ENCODE data around the gene TRPV6.

The TRPV6 gene

DNA sequence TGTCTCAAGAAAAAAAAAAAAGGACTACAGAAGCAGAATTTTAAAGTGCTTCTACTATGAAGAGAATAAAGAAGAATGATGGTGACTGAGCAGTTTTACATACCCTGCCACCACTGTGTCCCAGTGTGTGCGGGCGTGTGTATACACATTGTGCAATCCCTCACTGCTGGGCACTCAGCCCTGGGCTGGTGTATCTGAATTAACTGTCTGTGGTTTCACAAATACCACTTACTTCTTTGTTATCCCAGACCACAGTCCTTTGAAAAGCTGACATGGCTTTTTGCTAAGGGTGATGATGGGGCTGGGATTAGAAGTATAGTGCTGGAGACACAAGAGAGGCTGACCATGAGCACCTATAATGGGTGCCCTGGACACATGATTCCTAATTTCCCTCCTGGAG, 21.1 kb upstream of the TRPV6 start:
- no peak for DNase-seq

- no peak for DNase-seq
Observed at GRCh38 chr7:142905759-142906158, 20.2 kb upstream of the TRPV6 start.

DNA sequence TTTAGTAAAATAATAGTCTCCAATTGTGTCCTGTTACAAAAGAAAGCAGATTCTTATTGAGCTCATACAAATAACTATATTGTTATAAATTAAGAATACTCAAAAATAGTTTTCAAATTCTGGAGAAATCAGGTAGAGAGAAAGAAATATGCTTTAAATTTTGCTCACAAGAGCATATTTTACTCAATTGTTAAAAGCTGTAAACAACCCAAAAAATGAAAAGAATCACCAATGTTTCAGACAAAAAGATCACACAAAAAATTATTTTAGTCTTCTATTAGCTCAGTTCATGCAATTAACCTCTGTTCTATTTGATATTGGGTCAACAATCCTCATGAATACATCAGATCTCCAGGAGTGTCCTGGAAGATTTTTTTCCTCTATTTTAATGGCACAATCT, 18.6 kb upstream of the TRPV6 start:
- DNase-seq, result no peak

DNA sequence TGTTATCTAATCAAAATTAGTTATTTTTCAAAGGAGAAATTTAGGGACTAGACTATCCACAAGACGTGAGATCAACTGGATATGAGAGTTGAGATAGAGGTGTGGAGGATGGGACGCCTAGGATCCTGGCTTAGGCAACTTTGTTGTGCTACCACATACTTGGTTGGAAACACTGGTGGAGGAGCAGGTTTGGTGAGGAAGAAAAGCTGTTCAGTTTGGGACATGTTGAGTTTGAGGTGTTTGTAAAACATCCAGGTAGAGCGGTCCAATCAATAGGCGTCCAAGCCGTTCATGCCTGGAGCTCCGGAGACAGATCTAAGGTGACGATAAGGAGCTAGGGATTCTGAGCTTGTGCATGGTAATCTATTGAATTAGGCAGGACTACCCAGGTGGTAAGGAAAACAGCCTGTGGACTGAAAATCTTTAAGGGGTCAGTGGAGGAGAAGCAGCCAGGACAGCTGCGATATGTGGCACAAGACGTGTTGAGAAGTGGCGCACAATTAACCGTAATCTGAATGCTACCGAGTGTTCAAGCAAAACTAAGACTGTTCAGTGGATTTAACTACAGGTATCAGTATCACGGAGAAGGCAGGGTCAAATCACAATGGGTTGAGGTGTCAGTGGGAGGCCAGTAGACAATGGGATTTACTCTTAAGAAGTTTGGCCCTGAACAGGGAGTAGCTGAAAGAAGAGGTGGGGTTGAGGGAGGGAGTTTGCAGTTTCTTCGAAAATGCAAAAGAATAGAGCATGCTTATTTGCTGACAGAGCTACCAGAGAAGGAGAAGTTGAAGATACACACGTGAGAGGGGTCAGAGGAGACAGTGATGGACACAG, 16.1 kb upstream of the TRPV6 start:
- no peak for DNase-seq

DNA sequence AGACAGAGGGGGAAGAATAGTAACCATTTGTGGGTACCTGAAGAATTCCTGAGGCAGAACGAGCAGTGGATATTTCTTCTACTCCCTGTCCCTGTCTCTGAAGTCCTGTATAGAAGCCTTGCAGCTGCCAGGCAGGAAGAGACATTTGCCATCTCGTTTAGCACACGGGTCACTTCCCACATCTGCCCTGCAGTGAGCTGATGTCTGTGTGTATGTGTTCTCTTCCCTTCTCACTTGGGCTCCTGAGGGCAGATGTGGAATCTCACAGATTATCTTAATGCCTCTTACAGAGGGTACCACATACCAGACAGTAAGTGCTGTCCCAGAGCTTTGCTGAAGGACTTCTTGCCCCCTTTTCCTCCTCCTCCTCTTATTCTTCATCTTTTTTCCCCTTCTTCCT, 14.1 kb upstream of the TRPV6 start:
- no peak for DNase-seq

GRCh38 chr7:142898377-142899170, 13.0 kb upstream of the TRPV6 start:
- DNase-seq, result no peak

- DNase-seq, result no peak
Observed at GRCh38 chr7:142897691-142898090, 12.1 kb upstream of the TRPV6 start.

GRCh38 chr7:142896741-142897379, 11.3 kb upstream of the TRPV6 start:
- no peak for DNase-seq

DNA sequence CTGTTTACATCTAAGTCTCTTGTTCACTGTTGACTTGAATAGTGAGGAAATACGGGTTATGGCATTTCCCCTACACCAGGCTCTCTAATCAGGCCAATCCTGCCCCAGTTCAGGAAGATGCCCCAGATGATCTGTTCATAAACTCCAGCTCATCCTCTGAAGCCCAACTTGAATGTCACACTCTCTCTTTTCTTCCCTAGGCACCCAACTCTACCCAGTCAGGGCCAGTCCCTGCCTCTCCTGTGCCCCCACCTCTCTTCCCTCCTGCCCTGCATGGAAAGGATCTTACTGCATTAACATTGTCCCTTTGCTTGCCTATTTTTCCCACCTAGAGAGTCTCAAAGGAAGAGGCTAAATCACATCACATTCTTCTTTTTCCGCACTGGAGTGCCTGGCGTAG, 10.6 kb upstream of the TRPV6 start:
- DNase-seq, result no peak

GRCh38 chr7:142894985-142895593, 9.5 kb upstream of the TRPV6 start:
- no peak for DNase-seq

DNA sequence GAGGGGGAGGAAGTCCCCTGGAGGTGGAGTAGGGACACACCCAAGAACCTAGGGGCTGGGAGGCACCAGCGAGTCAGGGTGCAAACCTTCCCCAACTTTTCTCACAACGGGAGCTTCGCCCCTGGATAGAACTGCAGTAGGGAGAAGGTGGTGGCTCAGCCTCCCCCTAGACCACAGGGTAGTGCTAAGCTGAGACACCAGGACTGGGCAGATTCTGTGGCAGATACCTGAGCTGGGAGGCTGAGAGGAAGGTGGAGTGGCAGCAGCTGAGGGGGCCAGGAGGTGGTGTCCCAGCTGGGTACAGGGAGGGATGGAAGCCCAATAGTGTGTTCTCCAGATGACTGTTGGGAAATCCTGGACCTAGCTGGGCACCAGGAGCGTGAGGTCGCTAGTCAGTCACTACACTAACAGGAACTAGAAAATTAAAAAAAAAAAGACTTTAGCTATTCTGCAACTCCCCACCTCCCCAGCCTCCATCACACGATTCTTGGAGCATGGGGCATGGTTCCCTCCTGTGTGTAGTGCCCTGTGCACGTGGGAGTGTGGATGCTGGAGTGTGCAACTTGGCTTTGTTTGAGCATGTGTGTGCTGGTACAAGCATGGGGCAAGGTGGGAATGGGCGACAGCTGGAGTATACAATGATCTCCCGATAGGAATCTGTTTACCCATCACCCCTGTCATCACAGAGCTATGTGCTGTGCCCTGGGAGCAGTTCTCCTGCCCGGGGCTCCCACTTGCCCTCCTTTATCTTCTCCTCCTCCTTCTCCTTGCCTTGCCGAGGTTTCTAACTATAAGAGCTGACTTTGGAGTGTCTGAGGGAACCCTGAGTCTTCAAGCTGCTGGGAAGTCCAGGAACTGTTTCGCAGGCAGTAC, 8.8 kb upstream of the TRPV6 start:
- no peak for DNase-seq

DNA sequence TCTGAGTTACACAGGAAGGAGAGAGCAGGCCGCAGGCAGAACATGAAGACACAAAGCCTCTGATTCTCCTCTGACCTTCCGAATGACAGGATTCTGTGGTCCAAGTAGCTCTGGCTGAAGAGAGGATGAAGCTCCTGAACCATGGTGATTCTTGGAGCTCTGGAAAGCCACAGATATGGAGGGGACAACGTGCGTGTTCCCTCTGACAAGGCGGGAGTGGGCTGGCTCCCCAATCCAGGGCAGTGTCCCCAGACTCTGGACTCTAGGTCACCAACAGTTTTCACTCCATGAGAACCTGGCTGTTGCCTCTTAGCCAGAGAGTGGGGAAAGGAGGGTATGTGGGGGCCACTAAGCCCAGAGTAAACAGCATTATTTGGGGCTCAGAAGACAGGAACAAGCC, 7.4 kb upstream of the TRPV6 start:
- DNase-seq, result no peak

DNA sequence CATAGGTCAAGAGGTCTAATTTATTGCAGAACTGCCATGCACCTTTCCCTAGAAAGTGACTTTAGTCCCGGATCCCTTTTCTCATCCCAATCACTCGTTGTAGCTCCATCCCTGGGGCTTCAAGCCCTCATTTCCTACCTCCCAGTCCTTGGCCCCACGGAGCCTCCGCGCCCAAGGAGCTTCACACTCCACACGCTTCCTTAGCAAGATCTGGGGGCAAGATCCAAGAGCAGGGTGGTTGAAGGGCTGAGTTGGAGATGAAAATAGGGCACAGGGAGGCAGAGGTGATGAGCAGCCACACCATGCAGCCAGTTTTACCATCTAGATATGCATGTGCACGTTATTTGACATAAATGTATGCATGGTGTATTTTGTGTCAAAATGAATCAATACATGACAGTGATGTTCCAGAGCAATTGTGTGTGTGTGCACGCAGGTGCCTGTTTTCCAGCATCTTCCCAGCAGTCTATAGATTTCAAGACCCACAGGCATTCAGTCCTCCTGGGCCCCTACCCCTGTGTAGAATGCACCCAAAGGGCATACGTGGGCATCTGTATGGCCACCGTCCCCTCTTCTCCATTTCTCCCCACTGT, 6.0 kb upstream of the TRPV6 start:
- no peak for DNase-seq

DNA sequence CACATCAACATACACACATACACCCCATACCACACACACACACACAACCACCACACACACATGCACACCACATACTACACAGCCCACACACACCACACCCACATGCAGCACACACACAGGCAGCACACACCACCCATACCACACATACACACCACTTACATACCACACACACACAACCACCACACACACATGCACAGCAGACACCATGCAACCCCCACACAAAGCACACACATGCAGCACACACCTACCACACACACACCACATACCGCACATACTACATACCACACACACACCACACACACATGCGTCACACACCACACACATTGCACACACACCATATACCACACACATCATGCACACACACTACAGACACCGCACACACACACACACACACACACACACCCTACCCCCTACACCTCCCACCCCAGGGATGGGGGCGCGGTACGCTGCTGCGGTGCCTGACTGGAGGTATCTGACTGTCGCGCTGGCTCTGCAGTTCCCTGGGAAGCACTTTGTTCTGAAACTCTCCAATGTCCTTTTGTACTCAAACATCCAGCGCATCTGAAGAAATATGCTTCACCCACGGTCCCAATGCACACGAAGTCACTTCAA, 5.4 kb upstream of the TRPV6 start:
- DNase-seq, result no peak

GRCh38 chr7:142889816-142890215, 4.3 kb upstream of the TRPV6 start:
- no peak for DNase-seq

- no peak for DNase-seq
Observed at GRCh38 chr7:142887282-142888015, 1.9 kb upstream of the TRPV6 start.

DNA sequence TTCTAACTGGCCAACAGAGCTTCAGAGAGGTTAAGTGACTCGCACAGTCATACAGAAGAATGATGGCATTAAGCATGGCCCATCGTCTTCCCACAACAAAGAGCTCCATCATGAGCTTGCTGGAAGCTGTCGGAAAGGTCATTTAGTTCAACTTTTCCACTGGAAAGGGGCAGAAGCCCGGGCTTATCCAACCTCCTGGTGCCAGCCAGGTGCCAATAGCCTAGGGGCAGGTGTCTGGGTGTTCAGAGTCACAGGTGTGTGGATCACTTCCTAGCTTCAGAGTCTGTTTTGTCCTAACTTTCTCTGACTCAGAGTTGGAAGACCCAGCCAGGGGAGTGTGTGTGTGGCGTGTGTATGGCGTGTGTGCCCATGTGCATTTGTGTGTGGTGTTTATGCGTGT, 1.3 kb upstream of the TRPV6 start:
- no peak for DNase-seq

DNA sequence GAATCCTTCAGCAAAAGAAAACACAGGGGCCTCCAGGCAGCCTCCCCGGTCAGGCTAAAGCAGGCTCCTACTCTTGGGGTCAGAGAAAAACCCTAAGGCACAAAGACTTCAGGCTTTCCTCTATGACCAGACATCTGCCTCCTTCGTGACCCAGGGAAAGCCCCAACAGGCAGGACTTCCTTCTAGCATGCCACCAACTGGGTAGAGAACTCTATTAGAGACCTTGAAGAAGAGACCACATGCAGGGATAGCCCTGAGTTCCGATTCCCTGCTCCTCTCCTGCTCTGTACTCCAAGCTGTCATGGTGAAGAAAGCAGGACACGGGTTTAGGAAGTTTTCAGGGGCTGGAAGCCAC, 1.3 kb downstream of the TRPV6 start:
- DNase-seq, result no peak

DNA sequence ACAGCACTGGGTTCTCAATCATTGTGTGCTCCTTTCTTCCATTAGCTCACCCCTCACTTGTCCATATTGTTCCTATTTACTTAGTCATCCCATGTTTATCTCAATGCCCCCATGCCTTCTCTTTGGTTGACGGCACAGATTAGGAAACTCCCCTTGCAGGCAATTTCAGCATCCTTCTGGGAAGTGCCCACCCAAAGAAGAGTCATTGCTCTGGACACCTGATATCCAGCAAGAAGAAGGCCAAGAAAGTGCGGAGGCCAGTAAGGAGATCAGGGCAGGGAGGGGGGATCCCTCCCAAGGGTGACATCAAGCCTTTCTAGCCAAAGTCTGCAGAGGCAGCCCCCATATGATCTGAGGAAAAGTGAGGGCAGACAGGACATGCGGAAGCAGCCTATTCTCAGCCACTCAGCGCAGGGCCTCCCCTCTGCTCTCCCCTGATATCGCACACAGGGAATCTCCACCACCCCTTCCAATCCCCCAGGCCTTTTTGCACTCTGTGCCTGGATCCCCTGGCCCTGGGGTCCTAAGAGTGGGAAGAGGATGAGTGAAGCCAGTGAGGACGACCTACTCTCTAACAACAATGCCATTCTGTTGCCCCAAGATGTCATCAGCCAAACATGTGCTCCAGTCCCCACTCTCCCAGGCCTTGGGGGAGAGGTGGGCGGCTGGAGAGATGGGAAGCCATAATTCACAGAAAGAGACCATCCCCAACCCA, 1.8 kb downstream of the TRPV6 start:
- DNase-seq, result no peak

- no peak for DNase-seq
Observed at GRCh38 chr7:142883145-142883544, 2.4 kb downstream of the TRPV6 start.
